Sigmoid colon (tissue), 4 donors: ENCODE measurements around the gene CATSPERD.
A peak's percentile ranks its signal among the peaks of the same experiment; 100 is the strongest.

ENCODE experiments used
- CTCF ChIP-seq, 4 experiments: fragments of 450-650 bp in 3 of 4; fragments of 200-600 bp in 1 of 4; IDR thresholded peaks; one replicate each; pipeline ENCODE4 v1.5.1; 2016 to 2019; ENCODE audit warnings: antibody characterized with exemption in 4 of 4, mild to moderate bottlenecking in 3 of 4, moderate library complexity in 2 of 4
- EP300 ChIP-seq, 4 donors: sonication (generic); formaldehyde crosslinking; IDR thresholded peaks; one replicate each; pipeline ENCODE4 v1.6.1; 2017; ENCODE audit warnings: antibody characterized with exemption in 4 of 4
- POLR2A ChIP-seq, 2 donors: fragments of 450-650 bp; IDR thresholded peaks; one replicate each; pipeline ENCODE4 v1.6.1; 2016; ENCODE audit warnings: antibody characterized with exemption in 2 of 2, mild to moderate bottlenecking in 2 of 2, moderate library complexity in 2 of 2
- POLR2AphosphoS5 ChIP-seq, 4 donors: sonication (generic); formaldehyde crosslinking; IDR thresholded peaks; one replicate each; pipeline ENCODE4 v1.6.1; 2017; ENCODE audit warnings: antibody characterized with exemption in 4 of 4

GRCh38 chr19:5687360-5688198 is 32.9 kb upstream of the CATSPERD start:
- peak in 3 of 4 experiments; percentile 2 to 65 (median 9) for TF ChIP-seq CTCF (IDR thresholded peaks at IDR 0.05)
- no peak for TF ChIP-seq POLR2A (IDR thresholded peaks at IDR 0.05)
- no peak for TF ChIP-seq POLR2AphosphoS5 (IDR thresholded peaks at IDR 0.05)
- TF ChIP-seq EP300 (IDR thresholded peaks at IDR 0.05), result no peak
